Skeletal muscle tissue (tissue), 4 donors: ENCODE results near the gene CACNA1G. TPM values are rescaled to one million over a fixed set of nuclear protein-coding genes. Genes with fewer than 3 reads are reported as not detected.

ENCODE experiments used
- H3K27ac ChIP-seq: one replicate; pipeline ENCODE4 v1.7.0; 2013; ENCODE audit warnings: mild to moderate bottlenecking, low read depth, low read length, inconsistent platforms
- H3K27me3 ChIP-seq, 3 donors: one replicate each; pipeline ENCODE4 v1.7.0; 2013; ENCODE audit warnings: low read length in 3 of 3; ENCODE audit not compliant: control insufficient read depth in 3 of 3, insufficient read depth in 3 of 3
- H3K36me3 ChIP-seq, 3 donors: one replicate each; pipeline ENCODE4 v1.7.0; 2013; ENCODE audit warnings: low read length in 3 of 3; ENCODE audit not compliant: control insufficient read depth in 3 of 3, insufficient read depth in 3 of 3
- H3K4me1 ChIP-seq, 3 donors: one replicate each; pipeline ENCODE4 v1.7.0; 2013; ENCODE audit warnings: low read length in 3 of 3, mild to moderate bottlenecking in 3 of 3; ENCODE audit not compliant: control insufficient read depth in 3 of 3, insufficient read depth in 3 of 3
- H3K4me3 ChIP-seq, 3 donors: one replicate each; pipeline ENCODE4 v1.7.0; 2013; ENCODE audit warnings: low read length in 3 of 3
- H3K9ac ChIP-seq, 3 donors: one replicate each; pipeline ENCODE4 v1.7.0; 2013; ENCODE audit warnings: low read length in 3 of 3, mild to moderate bottlenecking in 3 of 3, moderate library complexity in 2 of 3, low read depth in 1 of 3
- H3K9me3 ChIP-seq, 3 donors: one replicate each; pipeline ENCODE4 v1.7.0; 2013; ENCODE audit warnings: low read length in 3 of 3; ENCODE audit not compliant: control insufficient read depth in 3 of 3
- total RNA-seq: library from RNA; depleted of rRNA; stranded (reverse); fragments of >200 nt; gene quantifications from one replicate; pipeline ENCODE4 v1.2.3, GENCODE V29; 2014
- donor health status: Osteomylitis.

The CACNA1G gene
- total RNA-seq, 1 donor from 2014 or later: 3.7 TPM

DNA sequence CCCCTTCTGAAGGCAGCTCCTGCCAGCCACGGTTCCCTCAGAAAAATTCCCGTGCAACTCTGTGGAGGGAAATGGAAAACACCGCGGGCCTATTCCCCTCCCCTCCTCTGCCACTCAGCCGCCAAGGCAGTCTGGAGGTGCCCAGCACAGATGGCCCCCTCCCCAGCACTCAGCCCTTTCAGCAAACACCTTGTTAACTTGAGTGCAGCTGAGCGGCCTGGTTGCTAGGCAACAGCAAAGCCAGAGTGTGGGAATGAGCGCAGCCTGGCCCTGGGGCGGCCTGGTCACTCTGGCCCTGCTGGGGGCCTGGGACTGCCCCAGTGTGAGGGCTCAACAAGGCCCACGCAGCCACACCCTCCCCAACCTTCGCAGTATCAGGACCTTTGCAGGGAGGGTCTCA is 32.8 kb downstream of the CACNA1G start:
- Histone ChIP-seq H3K4me1 (peaks cover 16 to 20% (median 18%) of the 10 kb centered on the region in 3 donors), H3K27ac (no peak overlapping the region), H3K27me3 (no peaks in the 10 kb centered on the region), H3K9me3 (no peaks in the 10 kb centered on the region), H3K36me3 (no peaks in the 10 kb centered on the region), H3K9ac (no peak overlapping the region), H3K4me3 (no peak overlapping the region)

GRCh38 chr17:50594128-50594823 is 33.8 kb downstream of the CACNA1G start:
- H3K9me3 ChIP-seq: no peaks in the 10 kb centered on the region
- no peak overlapping the region for H3K9ac ChIP-seq
- H3K36me3 ChIP-seq: no peaks in the 10 kb centered on the region
- H3K4me1 ChIP-seq: peaks cover 11 to 14% (median 12%) of the 10 kb centered on the region in 3 donors
- no peak overlapping the region for H3K4me3 ChIP-seq
- no peaks in the 10 kb centered on the region for H3K27me3 ChIP-seq
- H3K27ac ChIP-seq: no peak overlapping the region

DNA sequence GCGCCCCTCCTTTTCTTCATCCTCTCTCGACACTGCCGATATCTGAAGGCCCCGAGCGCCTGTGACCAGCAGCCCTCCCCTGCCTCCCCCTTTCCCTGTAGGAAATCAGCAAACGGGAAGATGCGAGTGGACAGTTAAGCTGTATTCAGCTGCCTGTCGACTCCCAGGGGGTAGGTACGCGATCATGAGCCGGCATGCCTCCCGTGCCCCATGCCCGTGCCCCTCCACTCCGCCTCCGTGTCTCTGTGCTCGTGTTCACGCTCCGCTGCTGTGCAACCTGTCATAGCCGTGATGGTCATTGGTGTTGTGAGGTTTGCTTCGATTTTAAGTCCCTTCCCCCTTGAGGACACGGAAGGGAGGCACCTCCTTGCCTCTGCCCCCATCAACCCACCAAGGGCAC is 34.4 kb downstream of the CACNA1G start:
- Histone ChIP-seq H3K4me1 (peaks cover 5 to 8% (median 6%) of the 10 kb centered on the region in 3 donors), H3K27me3 (no peaks in the 10 kb centered on the region), H3K36me3 (no peaks in the 10 kb centered on the region), H3K27ac (no peak overlapping the region), H3K9ac (no peak overlapping the region), H3K4me3 (no peak overlapping the region), H3K9me3 (no peaks in the 10 kb centered on the region)

- Histone ChIP-seq H3K27ac (no peak overlapping the region), H3K36me3 (no peaks in the 10 kb centered on the region), H3K4me1 (no peaks in the 10 kb centered on the region), H3K9me3 (no peaks in the 10 kb centered on the region), H3K27me3 (no peaks in the 10 kb centered on the region), H3K4me3 (no peak overlapping the region), H3K9ac (no peak overlapping the region)
Measured at GRCh38 chr17:50596191-50597037, 35.9 kb downstream of the CACNA1G start.

GRCh38 chr17:50598487-50598886 is 38.0 kb downstream of the CACNA1G start:
- no peaks in the 10 kb centered on the region for H3K4me1 ChIP-seq
- H3K4me3 ChIP-seq: no peak overlapping the region
- peaks cover 4 to 7% (median 5%) of the 10 kb centered on the region in 3 donors for H3K27me3 ChIP-seq
- no peaks in the 10 kb centered on the region for H3K9me3 ChIP-seq
- H3K9ac ChIP-seq: no peak overlapping the region
- no peaks in the 10 kb centered on the region for H3K36me3 ChIP-seq
- no peak overlapping the region for H3K27ac ChIP-seq

GRCh38 chr17:50599606-50600005 is 39.1 kb downstream of the CACNA1G start:
- Histone ChIP-seq H3K4me3 (no peak overlapping the region), H3K9me3 (no peaks in the 10 kb centered on the region), H3K4me1 (peaks cover 5 to 7% (median 7%) of the 10 kb centered on the region in 3 donors), H3K27ac (no peak overlapping the region), H3K36me3 (no peaks in the 10 kb centered on the region), H3K9ac (no peak overlapping the region), H3K27me3 (peaks cover 5 to 12% (median 7%) of the 10 kb centered on the region in 3 donors)

- no peaks in the 10 kb centered on the region for H3K36me3 ChIP-seq
- H3K4me1 ChIP-seq: peaks cover 12 to 20% (median 20%) of the 10 kb centered on the region in 3 donors
- no peaks in the 10 kb centered on the region for H3K9me3 ChIP-seq
- no peak overlapping the region for H3K4me3 ChIP-seq
- H3K27ac ChIP-seq: no peak overlapping the region
- no peak overlapping the region for H3K9ac ChIP-seq
- peaks cover 7 to 27% (median 13%) of the 10 kb centered on the region in 3 donors for H3K27me3 ChIP-seq
Measured at GRCh38 chr17:50601823-50602375, 41.4 kb downstream of the CACNA1G start.

GRCh38 chr17:50602836-50603235 is 42.3 kb downstream of the CACNA1G start:
- H3K27ac ChIP-seq: no peak overlapping the region
- no peak overlapping the region for H3K9ac ChIP-seq

GRCh38 chr17:50603340-50603739 is 42.8 kb downstream of the CACNA1G start:
- Histone ChIP-seq H3K27me3 (peaks cover 7 to 27% (median 13%) of the 10 kb centered on the region in 3 donors), H3K36me3 (no peaks in the 10 kb centered on the region), H3K4me1 (peaks cover 12 to 20% (median 20%) of the 10 kb centered on the region in 3 donors), H3K9me3 (no peaks in the 10 kb centered on the region), H3K27ac (no peak overlapping the region), H3K9ac (no peak overlapping the region), H3K4me3 (no peak overlapping the region)

More at GRCh38 chr17:50602836-50603235, 42.3 kb downstream of the CACNA1G start:
- no peak overlapping the region for H3K4me3 ChIP-seq
- no peaks in the 10 kb centered on the region for H3K36me3 ChIP-seq
- peaks cover 12 to 20% (median 20%) of the 10 kb centered on the region in 3 donors for H3K4me1 ChIP-seq
- peaks cover 7 to 27% (median 13%) of the 10 kb centered on the region in 3 donors for H3K27me3 ChIP-seq
- no peaks in the 10 kb centered on the region for H3K9me3 ChIP-seq
